Smooth muscle cell of the pulmonary artery (primary cell): Measurements from ENCODE around the gene TAGLN2. TPM values are rescaled to one million over a fixed set of nuclear protein-coding genes. Genes with fewer than 3 reads are reported as not detected.

ENCODE experiments used
- total RNA-seq: library from RNA; depleted of rRNA; stranded (reverse); fragments of >200 nt; gene quantifications from 2 replicates; pipeline ENCODE4 v1.2.3, GENCODE V29; 2014

The TAGLN2 gene
- total RNA-seq = 326 and 427 TPM in 2 replicates

GRCh38 chr1:159924791-159925718, at the start of gene TAGLN2:
Gene TAGLN2 (minus strand): TSS chr1:159925507. CDS start chr1:159920509, 4,998 bp downstream.

GRCh38 chr1:159953536-159954515, 28.5 kb upstream of the TAGLN2 start, which contains the start of gene SLAMF9:
Gene SLAMF9 (minus strand): TSS chr1:159954237. CDS start chr1:159954137, 100 bp downstream.

GRCh38 chr1:159945483-159946241, 20.4 kb upstream of the TAGLN2 start, which contains the start of gene IGSF9:
Gene IGSF9 (minus strand): TSS chr1:159945613. CDS start chr1:159943454, 2,159 bp downstream.

GRCh38 chr1:159900086-159900680, 25.1 kb downstream of the TAGLN2 start, which contains the start of gene CFAP45:
Gene CFAP45 (minus strand): TSS chr1:159900165. CDS start chr1:159900098, 67 bp downstream.

Other genes starting within 250 kb of the TAGLN2 start
- not detected in 2 replicates for gene CRP, start 210.9 kb downstream of the TAGLN2 start, total RNA-seq
- gene DUSP23, start 144.5 kb downstream of the TAGLN2 start, total RNA-seq = 11.3 and 14.6 TPM in 2 replicates
- not detected in 2 replicates for gene FCRL6, start 123.1 kb downstream of the TAGLN2 start, total RNA-seq
- not detected in 2 replicates for gene SLAMF8, start 98.6 kb downstream of the TAGLN2 start, total RNA-seq
- 0.07 TPM in 1 of 2 replicates, not detected in the other for gene VSIG8, start 62.9 kb downstream of the TAGLN2 start, total RNA-seq
- gene CFAP45, start 25.3 kb downstream of the TAGLN2 start, total RNA-seq = 0.39 and 0.73 TPM in 2 replicates
- gene IGSF9, start 20.1 kb upstream of the TAGLN2 start, total RNA-seq = 0.36 TPM in 1 of 2 replicates, not detected in the other
- 0.26 and 0.59 TPM in 2 replicates for gene SLAMF9, start 28.7 kb upstream of the TAGLN2 start, total RNA-seq
- gene PIGM, start 106.5 kb upstream of the TAGLN2 start, total RNA-seq = 5.5 and 5.7 TPM in 2 replicates
- not detected in 2 replicates for gene KCNJ10, start 144.7 kb upstream of the TAGLN2 start, total RNA-seq
- gene KCNJ9, start 156.0 kb upstream of the TAGLN2 start, total RNA-seq = under 0.01 TPM in 1 of 2 replicates, not detected in the other
- 69.9 and 91.7 TPM in 2 replicates for gene IGSF8, start 173.1 kb upstream of the TAGLN2 start, total RNA-seq
- 1.5 TPM in 2 replicates for gene ATP1A2, start 190.3 kb upstream of the TAGLN2 start, total RNA-seq
- not detected in 2 replicates for gene ATP1A4, start 226.1 kb upstream of the TAGLN2 start, total RNA-seq